Osteocyte (in vitro differentiated cells): Measurements from ENCODE around the gene DSG2. TPM values are rescaled to one million over a fixed set of nuclear protein-coding genes. Genes with fewer than 3 reads are reported as not detected.
"Not testable (repeated sequence)": the region's sequence is repeated elsewhere in the genome, so short reads cannot be mapped to it uniquely, and the experiment has no call there.

Experiments used
- DNase-seq: peaks from one replicate; pipeline ENCODE4 v3.0.0; 2021; ENCODE audit warnings: mixed read lengths; ENCODE audit not compliant: unreplicated experiment; ENCODE audit errors: extremely low spot score
- H3K27ac Mint-ChIP-seq: one replicate; pipeline ENCODE4 v1.8.0; 2021; ENCODE audit warnings: mild to moderate bottlenecking, mixed read lengths; ENCODE audit not compliant: unreplicated experiment
- H3K27me3 Mint-ChIP-seq: one replicate; pipeline ENCODE4 v1.8.0; 2021; ENCODE audit warnings: mixed read lengths; ENCODE audit not compliant: unreplicated experiment
- H3K36me3 Mint-ChIP-seq: one replicate; pipeline ENCODE4 v1.8.0; 2021; ENCODE audit warnings: mixed read lengths; ENCODE audit not compliant: unreplicated experiment
- H3K4me1 Mint-ChIP-seq: one replicate; pipeline ENCODE4 v1.8.0; 2021; ENCODE audit warnings: mixed read lengths; ENCODE audit not compliant: unreplicated experiment
- H3K4me3 Mint-ChIP-seq: one replicate; pipeline ENCODE4 v1.8.0; 2021; ENCODE audit warnings: mild to moderate bottlenecking, moderate library complexity, mixed read lengths; ENCODE audit not compliant: unreplicated experiment
- H3K9me3 Mint-ChIP-seq: one replicate; pipeline ENCODE4 v1.8.0; 2021; ENCODE audit warnings: mixed read lengths; ENCODE audit not compliant: unreplicated experiment
- CTCF ChIP-seq: fragments of 200-600 bp; sonication (generic); IDR thresholded peaks from 2 replicates; pipeline ENCODE4 v1.5.0; 2021; ENCODE audit warnings: antibody characterized with exemption, mild to moderate bottlenecking, moderate library complexity
- total RNA-seq: library from RNA; stranded (reverse); gene quantifications from 2 replicates; pipeline ENCODE4 v1.2.1, GENCODE V29; 2021

The DSG2 gene
- total RNA-seq, 1 donor from 2014 or later: 16.6 TPM

GRCh38 chr18:31492671-31493070, 5.3 kb upstream of the DSG2 start:
- no peak for DNase-seq
- no peak overlapping the region for H3K27ac Mint-ChIP-seq
- peaks cover 4% of the 10 kb centered on the region for H3K4me1 Mint-ChIP-seq
- no peaks in the 10 kb centered on the region for H3K36me3 Mint-ChIP-seq
- no peak overlapping the region for H3K4me3 Mint-ChIP-seq
- H3K9me3 Mint-ChIP-seq: no peaks in the 10 kb centered on the region
- H3K27me3 Mint-ChIP-seq: peaks cover 12% of the 10 kb centered on the region
- no peak for TF ChIP-seq CTCF

GRCh38 chr18:31493171-31493570, 4.8 kb upstream of the DSG2 start:
- no peaks in the 10 kb centered on the region for H3K36me3 Mint-ChIP-seq
- no peaks in the 10 kb centered on the region for H3K9me3 Mint-ChIP-seq
- no peak overlapping the region for H3K27ac Mint-ChIP-seq
- no peak for TF ChIP-seq CTCF
- H3K4me1 Mint-ChIP-seq: peaks cover under 1% of the 10 kb centered on the region
- H3K4me3 Mint-ChIP-seq: no peak overlapping the region
- peaks cover 12% of the 10 kb centered on the region for H3K27me3 Mint-ChIP-seq
- no peak for DNase-seq

- TF ChIP-seq CTCF: no peak
- Mint-ChIP-seq H3K4me1 (peaks cover 4% of the 10 kb centered on the region), H3K36me3 (no peaks in the 10 kb centered on the region), H3K9me3 (no peaks in the 10 kb centered on the region), H3K4me3 (no peak overlapping the region), H3K27ac (no peak overlapping the region), H3K27me3 (peaks cover 13% of the 10 kb centered on the region)
- no peak for DNase-seq
These were observed 4.0 kb upstream of the DSG2 start for GRCh38 chr18:31493941-31494340.

- H3K36me3 Mint-ChIP-seq, H3K4me1 Mint-ChIP-seq, DNase-seq: not testable (repeated sequence)
These were observed 3.2 kb upstream of the DSG2 start for GRCh38 chr18:31494705-31495244.

GRCh38 chr18:31497404-31497835, 557 bp upstream of the DSG2 start:
- H3K36me3 Mint-ChIP-seq: no peaks in the 10 kb centered on the region
- H3K27me3 Mint-ChIP-seq: peaks cover 10% of the 10 kb centered on the region
- peak overlapping the region; percentile 57 for H3K4me3 Mint-ChIP-seq
- no peak for TF ChIP-seq CTCF
- no peak overlapping the region for H3K27ac Mint-ChIP-seq
- DNase-seq: no peak
- no peaks in the 10 kb centered on the region for H3K9me3 Mint-ChIP-seq
- H3K4me1 Mint-ChIP-seq: peaks cover 9% of the 10 kb centered on the region

More at GRCh38 chr18:31494705-31495244, 3.2 kb upstream of the DSG2 start:
- H3K27me3 Mint-ChIP-seq: peaks cover 15% of the 10 kb centered on the region
- not testable (repeated sequence) for H3K9me3 Mint-ChIP-seq, H3K27ac Mint-ChIP-seq, H3K4me3 Mint-ChIP-seq
